HEK293T (cell line): Measurements from ENCODE around the gene ICAM1.

Experiments used
- CTCF ChIA-PET: fragments of 350-600 bp; formaldehyde crosslinking; extraction: SDS; loops from one replicate; lab custom pipeline; 2021; ENCODE audit warnings: antibody characterized with exemption, inconsistent platforms; lab: Yijun Ruan, JAX
- POLR2A ChIA-PET: fragments of 350-600 bp; formaldehyde crosslinking; extraction: SDS; loops from one replicate; lab custom pipeline; 2020; ENCODE audit warnings: antibody characterized with exemption, inconsistent platforms; lab: Yijun Ruan, JAX
- DNase-seq: peaks from one replicate; pipeline ENCODE4 v3.0.0; 2012; ENCODE audit warnings: mixed read lengths; ENCODE audit errors: extremely low spot score
- ARNT ChIP-seq: fragments of 450-650 bp; IDR thresholded peaks from 2 replicates; pipeline ENCODE4 v1.6.1; 2017; ENCODE audit warnings: mild to moderate bottlenecking
- BHLHE40 ChIP-seq: fragments of 450-650 bp; IDR thresholded peaks from 2 replicates; pipeline ENCODE4 v1.6.1; 2016; ENCODE audit warnings: mild to moderate bottlenecking, moderate library complexity, borderline replicate concordance
- CTBP1 ChIP-seq: fragments of 450-650 bp; IDR thresholded peaks from 2 replicates; pipeline ENCODE4 v1.6.1; 2016; ENCODE audit warnings: borderline replicate concordance
- ELF4 ChIP-seq: fragments of 450-650 bp; IDR thresholded peaks from 2 replicates; pipeline ENCODE4 v1.6.1; 2017; ENCODE audit warnings: antibody characterized with exemption
- FOXA1 ChIP-seq: fragments of 450-650 bp; IDR thresholded peaks from 2 replicates; pipeline ENCODE4 v1.6.1; 2016; ENCODE audit warnings: mild to moderate bottlenecking
- FOXK2 ChIP-seq: fragments of 450-650 bp; IDR thresholded peaks from 2 replicates; pipeline ENCODE4 v1.6.1; 2016; ENCODE audit warnings: mild to moderate bottlenecking
- FOXM1 ChIP-seq: fragments of 450-650 bp; IDR thresholded peaks from 2 replicates; pipeline ENCODE4 v1.6.1; 2017; ENCODE audit warnings: mild to moderate bottlenecking, borderline replicate concordance
- HDGF ChIP-seq: fragments of 450-650 bp; IDR thresholded peaks from 2 replicates; pipeline ENCODE4 v1.6.1; 2017; ENCODE audit warnings: antibody characterized with exemption, borderline replicate concordance
- L3MBTL2 ChIP-seq: fragments of 450-650 bp; conservative IDR thresholded peaks from 2 replicates; pipeline ENCODE4 v1.6.1; 2016; ENCODE audit warnings: mild to moderate bottlenecking
- LEF1 ChIP-seq: fragments of 450-650 bp; IDR thresholded peaks from 2 replicates; pipeline ENCODE4 v1.6.1; 2017; ENCODE audit warnings: mild to moderate bottlenecking, borderline replicate concordance
- NFRKB ChIP-seq: fragments of 450-650 bp; IDR thresholded peaks from 2 replicates; pipeline ENCODE4 v1.6.1; 2016; ENCODE audit warnings: mild to moderate bottlenecking, moderate library complexity
- SP1 ChIP-seq: fragments of 450-650 bp; IDR thresholded peaks from 2 replicates; pipeline ENCODE4 v1.6.1; 2017
- SUZ12 ChIP-seq: fragments of 450-650 bp; IDR thresholded peaks from 2 replicates; pipeline ENCODE4 v1.6.1; 2016; ENCODE audit warnings: mild to moderate bottlenecking
- TARDBP ChIP-seq: fragments of 450-650 bp; IDR thresholded peaks from 2 replicates; pipeline ENCODE4 v1.6.1; 2016
- ZNF384 ChIP-seq: fragments of 450-650 bp; IDR thresholded peaks from 2 replicates; pipeline ENCODE4 v1.6.1; 2016
- TF ChIP-seq, protein P1 (sequence below): fragments of 450-650 bp; IDR thresholded peaks from 2 replicates; pipeline ENCODE4 v1.6.1; 2016

ICAM1 gene

DNA sequence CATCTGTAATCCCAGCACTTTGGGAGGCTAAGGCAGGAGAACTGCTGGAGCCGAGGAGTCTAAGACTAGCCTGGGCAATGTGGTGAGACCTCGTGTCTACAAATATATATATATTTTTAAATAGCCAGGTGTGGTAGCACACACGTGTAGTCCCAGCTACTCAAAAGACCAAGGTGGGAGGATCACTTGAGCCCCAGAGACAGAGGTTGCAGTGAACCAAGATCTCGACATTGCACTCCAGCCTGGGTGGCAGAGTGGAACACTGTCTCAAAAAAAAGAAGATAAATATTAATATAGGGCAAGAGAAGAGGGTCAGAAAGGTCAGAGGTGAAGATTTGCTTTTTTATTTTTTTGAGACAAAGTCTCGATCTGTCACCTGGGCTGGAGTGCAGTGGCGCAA lies 24.4 kb upstream of the ICAM1 start:
- CTCF ChIA-PET, result interaction anchor here (0.7 to 0.9 kb wide), 2 partner anchors 20 to 618 kb away, joined by 3 to 4 read pairs; no protein-coding TSS in a partner anchor
- TF ChIP-seq ELF4 (no peak), FOXM1 (no peak), SUZ12 (no peak), HDGF (no peak), CTBP1 (no peak), ZNF384 (no peak), L3MBTL2 (no peak), ARNT (no peak), FOXA1 (no peak), LEF1 (no peak), TARDBP (no peak), SP1 (no peak), FOXK2 (no peak), BHLHE40 (no peak)
- TF ChIP-seq, protein P1, sequence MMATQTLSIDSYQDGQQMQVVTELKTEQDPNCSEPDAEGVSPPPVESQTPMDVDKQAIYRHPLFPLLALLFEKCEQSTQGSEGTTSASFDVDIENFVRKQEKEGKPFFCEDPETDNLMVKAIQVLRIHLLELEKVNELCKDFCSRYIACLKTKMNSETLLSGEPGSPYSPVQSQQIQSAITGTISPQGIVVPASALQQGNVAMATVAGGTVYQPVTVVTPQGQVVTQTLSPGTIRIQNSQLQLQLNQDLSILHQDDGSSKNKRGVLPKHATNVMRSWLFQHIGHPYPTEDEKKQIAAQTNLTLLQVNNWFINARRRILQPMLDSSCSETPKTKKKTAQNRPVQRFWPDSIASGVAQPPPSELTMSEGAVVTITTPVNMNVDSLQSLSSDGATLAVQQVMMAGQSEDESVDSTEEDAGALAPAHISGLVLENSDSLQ, result no peak
- POLR2A ChIA-PET, result interaction anchor here (1.1 kb wide), 1 partner anchor 87 kb away, joined by 3 read pairs; the partner anchor contains the start of gene RAVER1
- no peak for DNase-seq

DNA sequence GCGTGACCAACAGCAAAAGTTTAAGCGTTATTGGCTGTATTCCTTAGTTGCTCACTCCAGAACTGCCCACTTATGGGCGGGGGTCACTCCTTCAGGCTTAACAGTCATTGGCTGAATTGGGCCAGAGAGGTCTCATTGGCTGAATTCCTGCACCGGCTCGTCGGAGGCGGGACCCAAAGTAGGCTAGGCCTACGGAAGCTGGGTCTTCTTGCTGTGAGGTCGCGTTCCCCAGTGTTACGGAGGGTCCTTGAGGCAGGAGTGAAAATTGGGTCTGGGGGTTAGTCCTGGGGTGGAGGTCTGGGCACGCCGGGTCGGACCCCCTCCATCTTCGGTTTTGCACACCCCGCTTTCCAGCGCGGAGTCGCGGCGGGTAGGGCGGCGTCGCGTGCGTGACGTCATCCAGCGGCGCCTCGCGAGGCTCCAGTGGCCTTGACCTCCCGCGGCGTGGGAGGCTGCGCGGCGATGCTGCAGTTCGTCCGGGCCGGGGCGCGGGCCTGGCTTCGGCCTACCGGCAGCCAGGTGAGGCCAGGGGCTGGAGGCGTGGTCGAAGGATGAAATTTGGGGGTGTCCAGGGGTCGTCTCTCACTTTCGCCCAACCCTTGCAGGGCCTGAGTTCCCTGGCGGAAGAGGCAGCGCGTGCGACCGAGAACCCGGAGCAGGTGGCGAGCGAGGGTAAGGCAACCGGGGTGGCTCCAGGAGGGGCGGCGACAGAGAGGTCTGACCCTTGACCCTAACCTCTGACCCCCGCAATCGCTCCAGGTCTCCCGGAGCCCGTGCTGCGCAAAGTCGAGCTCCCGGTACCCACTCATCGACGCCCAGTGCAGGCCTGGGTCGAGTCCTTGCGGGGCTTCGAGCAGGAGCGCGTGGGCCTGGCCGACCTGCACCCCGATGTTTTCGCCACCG lies 18.9 kb upstream of the ICAM1 start, which contains the start of gene MRPL4:
Gene MRPL4 (plus strand): TSS at position 423 of the 903 bp plus-strand sequence. CDS start 40 bp downstream, at position 463.
- POLR2A ChIA-PET, result interaction anchor here (0.6 to 1.6 kb wide), 5 partner anchors 16 to 156 kb away, joined by 3 to 4 read pairs (median 3); partner anchors contain the start of genes PPAN and TYK2
- DNase-seq, result peak; percentile 95
- peak; percentile 75 for TF ChIP-seq L3MBTL2
- no peak for TF ChIP-seq ARNT
- CTCF ChIA-PET, result interaction anchor here (0.5 to 0.8 kb wide), 3 partner anchors 225 to 1331 kb away, joined by 3 to 9 read pairs (median 4); no protein-coding TSS in a partner anchor

DNA sequence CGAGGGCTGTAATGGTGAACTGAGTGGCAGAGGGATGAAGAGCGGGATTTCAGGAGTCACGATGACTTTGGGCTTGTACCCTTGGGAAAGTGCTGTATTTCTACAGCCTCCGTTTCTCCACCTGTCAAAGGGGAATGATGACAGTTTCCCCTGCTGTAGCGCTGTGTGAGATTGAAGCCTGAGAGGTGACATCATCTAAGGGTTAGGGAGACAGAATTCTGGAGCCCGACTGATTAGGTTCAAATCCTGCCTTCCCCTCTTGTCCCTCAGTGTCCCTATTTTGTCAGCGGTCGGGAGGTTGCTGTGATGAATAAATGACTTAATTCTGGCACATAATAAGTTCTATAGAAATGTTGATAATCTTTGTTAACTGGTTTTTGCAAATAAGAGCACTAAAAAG lies 18.2 kb upstream of the ICAM1 start:
- POLR2A ChIA-PET, result interaction anchor here (1.6 kb wide), 2 partner anchors 127 to 146 kb away, joined by 3 read pairs; partner anchors contain the start of genes PPAN and TYK2
- no peak for TF ChIP-seq SUZ12
- TF ChIP-seq ZNF384, result no peak
- TF ChIP-seq L3MBTL2, result no peak
- no peak for TF ChIP-seq HDGF
- TF ChIP-seq FOXM1, result no peak
- TF ChIP-seq ELF4, result no peak
- TF ChIP-seq CTBP1, result no peak
- no peak for TF ChIP-seq LEF1
- TF ChIP-seq TARDBP, result no peak
- TF ChIP-seq FOXA1, result no peak
- TF ChIP-seq FOXK2, result no peak
- CTCF ChIA-PET, result interaction anchor here (0.8 kb wide), 1 partner anchor 225 kb away, joined by 4 read pairs; no protein-coding TSS in a partner anchor
- no peak for DNase-seq

DNA sequence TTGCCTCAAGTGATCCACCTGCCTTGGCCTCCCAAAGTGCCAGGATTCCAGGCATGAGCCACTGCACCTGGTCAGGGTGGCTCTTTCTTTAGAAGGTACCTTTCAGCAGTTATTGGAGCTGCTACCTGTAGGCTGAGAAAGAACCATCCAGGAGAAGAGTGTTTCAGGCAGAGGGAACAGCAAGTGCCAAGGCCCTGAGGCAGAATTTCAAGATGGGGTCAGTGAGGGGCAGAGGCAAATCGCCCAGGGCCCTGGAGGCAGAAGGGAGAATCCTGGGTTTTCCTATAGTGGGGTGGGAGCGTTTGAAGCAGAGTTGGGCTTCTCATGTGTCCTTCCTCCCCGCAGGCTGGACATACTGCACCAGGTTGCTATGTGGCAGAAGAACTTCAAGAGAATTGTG lies 16.7 kb upstream of the ICAM1 start:
- POLR2A ChIA-PET, result interaction anchor here (1.0 kb wide), 1 partner anchor 127 kb away, joined by 3 read pairs; the partner anchor contains the start of gene TYK2
- CTCF ChIA-PET, result no interaction called here
- no peak for DNase-seq
- no peak for TF ChIP-seq ZNF384
- TF ChIP-seq ELF4, result no peak
- no peak for TF ChIP-seq ARNT
- TF ChIP-seq L3MBTL2, result no peak
- no peak for TF ChIP-seq FOXK2
- no peak for TF ChIP-seq SUZ12
- no peak for TF ChIP-seq SP1
- no peak for TF ChIP-seq NFRKB
- TF ChIP-seq BHLHE40, result no peak
- TF ChIP-seq FOXA1, result no peak
- TF ChIP-seq LEF1, result no peak
- TF ChIP-seq HDGF, result no peak
- no peak for TF ChIP-seq TARDBP
- TF ChIP-seq, protein P1, result no peak
- TF ChIP-seq FOXM1, result no peak
- TF ChIP-seq CTBP1, result no peak

DNA sequence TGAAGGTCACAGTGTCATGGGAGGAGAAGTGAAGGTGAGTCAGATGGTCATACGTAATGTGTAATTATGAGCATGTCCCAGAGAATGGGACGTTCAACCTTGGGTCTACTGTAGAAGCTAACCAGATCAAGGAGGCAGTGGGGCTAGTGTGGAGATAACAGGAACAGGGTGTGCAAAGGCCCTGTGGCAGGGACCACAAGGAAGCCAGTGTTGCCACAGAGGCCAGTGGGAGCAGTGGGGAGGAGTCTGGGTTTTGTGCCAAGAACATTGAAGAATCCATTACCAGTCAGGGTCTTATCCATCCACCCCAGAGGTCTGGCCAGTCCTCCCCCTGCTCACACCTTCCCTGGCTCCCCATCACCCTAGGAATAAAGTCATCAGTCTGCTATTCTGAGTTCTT lies 15.6 kb upstream of the ICAM1 start:
- no peak for DNase-seq
- no peak for TF ChIP-seq TARDBP
- no peak for TF ChIP-seq FOXK2
- TF ChIP-seq CTBP1, result no peak
- TF ChIP-seq NFRKB, result no peak
- no peak for TF ChIP-seq HDGF
- TF ChIP-seq ZNF384, result no peak
- TF ChIP-seq ELF4, result no peak
- TF ChIP-seq LEF1, result no peak
- no peak for TF ChIP-seq FOXM1
- TF ChIP-seq FOXA1, result no peak
- no peak for TF ChIP-seq ARNT
- TF ChIP-seq, protein P1, result no peak
- no peak for TF ChIP-seq SUZ12
- TF ChIP-seq L3MBTL2, result no peak
- TF ChIP-seq BHLHE40, result no peak
- no peak for TF ChIP-seq SP1
- CTCF ChIA-PET, result no interaction called here
- POLR2A ChIA-PET, result no interaction called here
